ENCODE results near the gene ZBTB20. TPM values are rescaled to one million over a fixed set of nuclear protein-coding genes. Genes with fewer than 3 reads are reported as not detected.

Gene ZBTB20
- total RNA-seq, 1 donor from 2014 or later, result 84.2 TPM

DNA sequence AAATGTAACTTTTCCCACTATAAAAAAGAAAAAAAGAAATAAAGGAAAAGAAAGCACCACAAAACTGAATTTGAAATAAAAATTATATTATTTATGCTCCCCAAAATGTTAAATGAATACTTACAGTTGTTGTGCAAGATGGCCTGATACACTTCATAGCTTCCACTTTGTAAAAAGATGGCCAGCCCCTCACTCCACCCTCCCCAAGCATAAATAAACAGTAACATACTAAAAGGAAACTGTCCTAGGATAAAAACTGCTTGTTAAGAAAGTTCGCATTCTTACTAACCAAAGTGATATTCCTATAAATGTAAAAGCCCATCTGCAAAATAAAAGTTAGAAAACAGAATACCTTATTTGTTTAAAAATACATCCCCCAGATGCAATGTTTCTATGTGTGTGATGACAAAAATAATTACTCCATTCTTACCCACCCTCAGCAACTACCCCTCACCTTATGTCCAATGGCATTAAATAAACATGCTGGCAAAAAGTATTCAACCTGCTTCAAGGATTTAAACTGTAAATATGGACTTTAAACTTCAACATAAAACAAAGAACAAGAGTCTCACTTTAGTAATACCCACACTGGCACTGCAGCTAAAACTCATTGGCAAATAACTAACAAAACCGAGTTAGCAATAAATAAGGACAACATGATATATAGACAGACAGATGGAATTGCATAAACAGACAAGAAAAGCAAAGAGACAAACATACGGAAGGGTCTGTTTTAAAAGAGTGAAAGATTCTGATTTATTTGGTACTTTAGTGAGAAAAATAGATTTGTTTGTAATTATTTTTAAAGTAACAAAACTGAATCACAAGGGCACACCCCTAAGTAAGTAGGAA is 47.7 kb downstream of the ZBTB20 start:
- DNase-seq (ENCODE audit: low spot score), result no peak
- intact Hi-C loops (cut with DNase I), result no loop called here

DNA sequence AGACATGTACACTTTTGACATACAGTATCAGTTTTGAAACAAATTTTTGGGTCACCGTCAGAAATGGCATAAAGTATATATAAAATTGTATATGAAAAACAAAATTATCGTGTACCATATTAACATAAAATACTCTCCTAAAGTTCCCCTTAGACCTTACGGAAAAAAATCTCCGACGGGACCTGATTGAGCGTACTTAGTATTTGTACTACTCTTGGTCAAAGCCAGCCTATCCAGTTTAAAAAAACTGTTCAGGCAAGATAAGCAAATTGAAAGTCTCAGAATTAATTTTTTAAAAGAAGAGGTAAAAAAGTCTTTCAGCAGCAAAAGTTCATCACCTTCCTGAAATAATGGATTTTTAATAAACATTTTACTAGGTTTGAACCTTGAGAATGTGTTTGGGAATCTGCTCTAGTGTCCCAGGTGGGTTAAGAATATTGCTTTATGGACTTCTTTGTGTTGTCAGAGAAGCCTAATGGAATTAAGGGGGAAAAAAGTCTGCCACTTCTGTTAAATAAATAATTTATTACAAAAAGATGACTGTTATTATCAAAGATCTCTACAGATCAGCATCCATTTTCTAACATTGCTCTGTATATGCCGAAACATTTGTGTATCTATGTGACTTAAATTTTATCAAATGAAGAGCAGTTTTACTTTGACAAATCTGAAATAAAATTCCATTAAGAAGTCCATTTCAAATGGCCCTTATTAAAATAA is 48.6 kb downstream of the ZBTB20 start:
- DNase-seq (ENCODE audit: low spot score), result no peak
- intact Hi-C loops (cut with DNase I), result no loop called here

DNA sequence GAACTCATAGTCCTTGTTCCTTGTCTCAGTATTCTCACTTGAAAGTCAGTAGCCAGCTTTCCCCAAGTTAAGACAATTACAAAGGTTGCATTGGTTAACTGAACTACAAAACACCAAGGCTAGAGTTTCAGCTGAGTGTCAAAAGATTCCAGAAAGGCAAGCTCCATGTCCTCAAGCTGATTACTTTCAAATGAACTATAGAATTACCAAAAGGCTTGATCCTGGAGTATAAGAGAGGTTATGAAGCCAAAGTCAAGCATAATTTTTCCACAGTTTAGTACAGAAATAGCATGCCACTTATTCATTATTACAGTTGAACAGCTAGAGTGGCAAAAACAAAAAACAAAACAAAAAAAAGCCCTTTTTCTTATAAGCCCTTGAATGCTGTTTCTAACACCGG is 51.9 kb downstream of the ZBTB20 start:
- no peak for DNase-seq (ENCODE audit: low spot score)
- intact Hi-C loops (cut with DNase I), result no loop called here

DNA sequence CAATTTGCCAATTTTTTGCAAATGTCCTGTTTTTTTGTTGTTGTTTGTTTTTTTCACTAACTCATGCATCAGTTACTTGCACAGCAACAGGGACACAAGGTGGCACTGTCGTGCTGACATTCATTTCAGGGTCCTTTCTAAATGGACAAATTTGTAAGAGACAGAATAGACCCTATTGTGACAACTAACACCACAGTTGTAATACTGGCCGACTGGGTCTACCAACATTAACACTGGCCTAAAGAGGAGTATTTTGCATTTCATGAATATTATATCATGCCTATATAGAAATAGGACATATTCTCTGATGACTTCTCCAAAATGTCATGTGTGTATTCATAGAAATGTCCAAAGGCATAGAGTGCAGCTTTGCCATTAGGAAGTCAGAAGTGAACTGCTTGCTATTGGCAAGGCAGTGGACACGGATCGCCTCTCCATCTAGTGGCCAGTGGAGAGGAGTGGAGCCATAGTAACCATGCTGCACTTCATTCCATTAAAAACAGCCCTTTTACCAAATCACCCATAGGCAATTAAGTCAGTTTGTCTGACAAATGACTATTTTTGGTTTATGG is 54.8 kb downstream of the ZBTB20 start:
- DNase-seq (ENCODE audit: low spot score), result no peak
- intact Hi-C loops (cut with DNase I), result loop anchor here (2.0 to 5.0 kb wide), 3 partner anchors 50 to 265 kb away; no protein-coding TSS in a partner anchor

DNA sequence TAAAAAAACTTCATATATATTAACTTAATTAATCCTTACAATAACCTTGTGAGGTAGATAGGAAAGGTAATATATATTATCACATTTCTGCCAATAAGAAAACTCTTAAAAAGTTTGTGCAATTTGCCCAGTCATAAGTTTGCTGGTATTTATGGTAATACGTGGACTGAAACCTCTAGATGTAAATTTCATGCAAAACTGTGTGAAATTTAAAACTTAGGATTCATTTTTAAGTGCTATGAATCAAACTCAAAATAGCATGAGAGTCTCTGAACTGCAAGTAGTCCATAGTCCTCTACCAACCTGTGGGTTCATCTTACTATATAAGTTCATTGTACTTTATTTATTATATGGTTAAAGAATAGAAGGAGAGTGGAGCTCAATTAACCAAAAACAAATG is 56.4 kb downstream of the ZBTB20 start:
- no peak for DNase-seq (ENCODE audit: low spot score)
- intact Hi-C loops (cut with DNase I), result loop anchor here (5.0 kb wide), 2 partner anchors 48 to 263 kb away; no protein-coding TSS in a partner anchor

DNA sequence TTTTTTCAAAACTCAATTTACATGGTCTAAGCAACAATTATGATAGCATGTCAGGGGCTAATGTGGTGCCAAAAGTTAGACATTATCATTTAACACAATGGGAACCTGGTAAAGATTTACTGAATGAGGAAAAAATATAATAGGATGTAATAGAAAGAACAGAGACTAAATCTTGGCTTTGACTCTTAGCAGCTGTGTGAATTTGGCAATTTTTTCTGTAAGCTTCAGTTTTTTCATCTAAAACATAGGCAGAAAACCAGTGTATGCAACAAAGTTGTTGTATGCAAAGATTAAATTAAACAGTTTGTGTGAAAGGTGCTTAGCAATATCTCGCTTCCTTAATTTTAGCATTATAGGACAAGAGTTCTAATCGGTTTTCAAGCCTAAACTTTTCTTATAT is 57.6 kb downstream of the ZBTB20 start:
- intact Hi-C loops (cut with DNase I), result loop anchor here (5.0 kb wide), 1 partner anchor 707 kb away; no protein-coding TSS in a partner anchor
- DNase-seq (ENCODE audit: low spot score), result no peak

DNA sequence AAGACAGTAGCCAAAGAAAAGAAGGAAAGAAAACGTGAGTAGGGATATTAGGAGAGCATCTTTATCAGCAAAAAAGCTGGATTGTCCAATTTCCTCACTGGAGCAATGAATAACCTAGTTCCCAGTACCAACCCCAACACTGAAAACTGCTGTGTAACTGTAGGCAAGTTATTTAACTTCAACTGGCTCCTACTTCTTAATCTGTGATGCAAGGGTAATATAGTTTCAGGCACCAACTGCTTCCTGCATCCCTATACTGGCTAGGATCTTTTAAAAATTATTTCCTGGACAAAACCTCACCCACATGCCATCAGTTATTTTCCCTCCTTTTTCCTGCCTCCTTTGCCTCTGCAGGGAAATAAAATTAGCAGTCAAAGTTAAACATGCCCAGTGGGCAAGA is 59.6 kb downstream of the ZBTB20 start:
- DNase-seq (ENCODE audit: low spot score), result no peak
- intact Hi-C loops (cut with DNase I), result loop anchor here (5.0 kb wide), 1 partner anchor 705 kb away; no protein-coding TSS in a partner anchor

DNA sequence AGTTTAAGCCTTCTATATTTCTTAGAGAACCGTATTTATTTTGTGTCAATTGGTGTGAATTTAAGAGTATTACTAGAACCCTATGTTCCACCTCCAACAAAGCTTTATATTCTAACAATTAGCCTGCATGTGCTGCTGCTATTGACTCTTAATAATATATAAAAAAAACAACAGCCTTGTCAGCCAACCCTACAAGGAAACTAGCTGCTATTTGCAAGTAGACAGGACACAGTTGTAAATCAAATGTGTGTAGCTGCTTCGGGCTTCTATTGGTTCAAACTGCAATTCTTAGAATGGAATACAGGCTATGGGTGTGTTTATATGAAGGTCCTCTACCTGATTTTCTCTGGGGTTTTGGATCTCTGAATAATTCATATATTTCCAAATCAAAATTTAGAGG is 60.7 kb downstream of the ZBTB20 start:
- no peak for DNase-seq (ENCODE audit: low spot score)
- intact Hi-C loops (cut with DNase I), result loop anchor here (5.0 kb wide), 1 partner anchor 704 kb away; no protein-coding TSS in a partner anchor

DNA sequence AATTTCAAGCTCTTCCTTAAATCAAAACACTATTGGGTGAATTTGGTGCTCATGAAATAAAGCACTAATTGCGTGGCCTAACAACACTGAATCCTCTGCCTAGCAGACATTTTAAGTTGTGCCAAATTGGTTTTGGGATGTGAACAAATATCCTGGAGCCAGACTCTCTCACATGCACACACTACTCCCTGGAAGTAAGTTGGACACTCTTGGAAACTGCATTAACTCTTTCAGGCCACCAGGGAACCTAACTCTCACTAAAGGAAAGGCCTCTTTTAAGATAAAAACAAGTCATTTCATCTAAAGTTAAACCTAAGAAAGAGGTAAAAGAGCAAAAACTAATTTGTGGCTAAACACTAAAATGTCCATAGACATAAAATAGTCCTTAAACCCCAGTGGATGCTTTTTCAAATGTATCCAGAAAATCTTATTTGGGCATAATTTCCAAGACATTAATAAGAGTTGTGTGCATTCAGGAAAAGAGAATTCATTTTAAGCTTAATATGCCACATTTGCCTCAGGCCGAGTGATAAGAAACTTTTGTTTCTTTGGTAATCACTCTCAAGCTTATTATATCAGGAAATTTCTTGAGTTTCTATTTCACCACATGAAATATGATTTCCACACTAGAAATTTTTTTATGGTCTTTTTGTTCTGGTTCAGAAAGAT is 61.8 kb downstream of the ZBTB20 start:
- intact Hi-C loops (cut with DNase I), result loop anchor here (5.0 kb wide), 1 partner anchor 703 kb away; no protein-coding TSS in a partner anchor
- no peak for DNase-seq (ENCODE audit: low spot score)

DNA sequence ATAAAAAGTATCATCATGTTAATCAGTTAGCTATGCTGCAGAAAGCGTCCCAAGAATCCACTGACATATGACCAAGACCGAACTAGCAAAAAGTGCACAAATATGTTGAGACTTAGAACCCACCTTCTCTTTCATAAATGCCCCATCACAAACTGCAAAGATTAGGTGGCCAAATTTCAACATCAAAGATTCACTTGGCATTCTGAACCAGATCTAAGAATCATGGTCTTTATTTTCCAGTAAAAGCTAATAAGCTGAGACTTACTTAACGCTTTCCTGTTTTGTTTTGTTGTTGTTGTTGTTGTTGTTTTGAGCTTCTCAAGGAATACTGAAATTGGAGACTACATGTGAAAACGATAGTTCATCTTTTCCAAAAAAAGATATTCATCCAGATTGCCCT is 62.4 kb downstream of the ZBTB20 start:
- intact Hi-C loops (cut with DNase I), result loop anchor here (5.0 kb wide), 1 partner anchor 702 kb away; no protein-coding TSS in a partner anchor
- DNase-seq (ENCODE audit: low spot score), result no peak

DNA sequence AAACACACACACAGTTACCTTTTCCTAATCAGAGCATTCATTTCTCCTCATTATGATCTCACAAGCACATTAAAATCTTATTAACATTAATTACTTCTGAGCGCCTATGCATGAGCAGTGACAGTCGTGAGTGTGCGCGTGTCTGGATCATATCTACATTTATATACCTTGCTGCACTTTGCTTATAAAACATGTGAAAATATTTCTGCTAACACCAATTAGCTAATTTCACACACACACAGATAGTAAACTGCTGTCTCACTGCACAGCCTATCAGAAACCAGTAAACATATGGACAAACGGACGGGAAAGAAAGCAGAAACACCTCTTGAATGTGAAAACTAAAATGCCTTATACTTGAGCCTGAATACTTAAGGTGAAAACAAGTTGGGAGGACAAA is 64.8 kb downstream of the ZBTB20 start:
- intact Hi-C loops (cut with DNase I), result no loop called here
- DNase-seq (ENCODE audit: low spot score), result no peak

DNA sequence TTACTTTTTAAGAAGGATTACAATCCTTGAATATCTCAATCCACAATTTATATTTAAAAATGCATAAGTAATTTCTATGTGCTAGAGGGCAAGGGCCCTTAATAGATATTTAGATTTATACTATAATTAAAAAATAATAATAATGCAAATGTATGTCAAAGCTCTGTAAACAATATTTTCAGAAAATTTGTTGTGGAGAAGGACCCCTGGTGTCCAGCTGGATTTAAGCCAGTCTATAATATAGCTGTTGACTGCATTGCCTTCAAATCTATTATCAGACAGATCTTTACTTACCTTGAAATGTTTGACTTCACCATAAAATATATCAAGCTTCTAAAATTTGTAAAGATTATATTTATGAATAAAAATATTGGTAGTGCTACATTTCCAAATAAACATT is 65.6 kb downstream of the ZBTB20 start:
- no peak for DNase-seq (ENCODE audit: low spot score)
- intact Hi-C loops (cut with DNase I), result no loop called here

DNA sequence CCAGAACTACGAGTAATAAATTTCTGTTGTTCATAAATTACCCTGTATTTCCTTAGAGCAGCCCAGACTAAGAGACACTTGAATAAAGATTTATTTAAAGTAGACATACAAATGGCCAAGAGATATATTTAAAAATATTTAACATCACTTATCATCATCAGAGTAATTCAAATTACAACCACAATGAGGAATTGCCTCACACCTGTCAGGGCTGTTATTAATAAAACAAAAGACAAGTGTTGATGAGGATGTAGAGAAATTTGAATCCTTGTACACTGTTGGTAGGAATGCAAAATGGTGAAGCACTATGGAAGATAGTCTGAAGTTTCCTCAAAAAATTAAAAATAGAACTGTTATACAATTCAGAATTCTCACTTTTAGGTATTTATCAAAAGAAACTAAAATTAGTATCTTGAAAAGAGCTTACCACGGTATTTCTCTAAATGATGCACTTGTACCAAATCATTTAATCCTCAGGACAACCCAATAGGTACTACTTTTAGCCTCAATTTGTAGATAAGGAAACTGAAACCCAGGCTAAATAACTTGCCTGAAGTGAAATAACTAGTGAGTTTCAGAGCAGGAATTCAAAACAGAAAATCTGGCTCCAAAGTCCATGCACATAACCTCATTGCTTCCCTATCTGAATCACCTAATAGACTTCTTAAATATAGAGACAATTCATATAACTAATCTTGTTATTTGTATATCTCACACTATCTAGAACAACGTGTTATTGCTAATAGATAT is 69.4 kb downstream of the ZBTB20 start:
- DNase-seq (ENCODE audit: low spot score), result no peak
- intact Hi-C loops (cut with DNase I), result no loop called here

DNA sequence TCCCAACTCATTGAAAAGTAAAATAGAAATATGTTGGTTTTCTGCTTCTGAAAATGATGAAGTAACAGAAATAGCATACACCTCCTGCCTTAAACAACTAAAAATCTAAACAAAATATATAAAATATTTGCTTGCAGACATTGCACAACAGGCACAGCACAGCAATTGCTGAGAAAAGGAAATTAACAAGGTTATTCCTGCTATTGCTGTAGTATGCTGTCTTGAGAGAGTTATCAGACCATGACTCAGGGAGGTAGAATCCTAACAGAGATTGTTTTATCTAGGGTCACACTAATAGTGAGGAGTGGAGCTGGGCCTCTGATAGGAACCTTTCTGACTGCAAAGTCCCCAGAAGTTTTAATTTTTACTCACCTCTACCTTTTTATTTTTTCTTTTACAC is 72.6 kb downstream of the ZBTB20 start:
- DNase-seq (ENCODE audit: low spot score), result no peak
- intact Hi-C loops (cut with DNase I), result no loop called here

DNA sequence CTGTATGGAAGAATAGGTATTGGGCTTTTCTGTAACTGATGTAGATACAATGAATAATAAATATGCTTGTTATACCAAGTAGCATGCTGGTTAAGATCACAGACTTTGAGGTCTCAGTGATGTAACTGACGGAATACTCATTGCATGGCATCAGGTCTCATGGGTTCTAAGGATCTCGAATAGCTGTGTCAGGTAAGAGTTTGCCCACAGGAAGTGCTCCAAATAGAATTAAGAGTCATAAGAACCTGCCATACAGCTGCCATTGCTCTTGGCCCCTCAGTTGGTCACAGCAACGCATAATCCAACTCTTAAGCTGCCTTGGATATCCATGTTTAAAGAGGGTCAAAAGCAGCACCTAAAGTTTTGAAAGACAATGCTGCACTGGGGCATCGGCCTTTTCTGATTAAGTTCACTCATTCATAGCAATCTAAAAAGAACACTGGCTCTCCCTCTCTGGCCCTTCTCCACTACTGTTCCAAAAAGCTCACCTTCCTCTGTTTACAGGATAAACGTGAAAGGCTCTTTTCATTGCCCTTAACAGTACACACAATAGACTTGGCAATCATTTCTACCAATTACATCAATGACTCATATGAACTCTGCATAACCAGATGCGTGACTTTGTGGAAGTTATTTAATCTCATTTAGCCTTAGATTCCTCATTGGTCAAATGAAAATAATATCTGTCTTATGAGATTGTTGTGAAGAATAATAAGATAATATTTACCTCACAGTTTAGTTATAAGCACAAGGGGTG is 74.6 kb downstream of the ZBTB20 start:
- DNase-seq (ENCODE audit: low spot score), result no peak
- intact Hi-C loops (cut with DNase I), result no loop called here

DNA sequence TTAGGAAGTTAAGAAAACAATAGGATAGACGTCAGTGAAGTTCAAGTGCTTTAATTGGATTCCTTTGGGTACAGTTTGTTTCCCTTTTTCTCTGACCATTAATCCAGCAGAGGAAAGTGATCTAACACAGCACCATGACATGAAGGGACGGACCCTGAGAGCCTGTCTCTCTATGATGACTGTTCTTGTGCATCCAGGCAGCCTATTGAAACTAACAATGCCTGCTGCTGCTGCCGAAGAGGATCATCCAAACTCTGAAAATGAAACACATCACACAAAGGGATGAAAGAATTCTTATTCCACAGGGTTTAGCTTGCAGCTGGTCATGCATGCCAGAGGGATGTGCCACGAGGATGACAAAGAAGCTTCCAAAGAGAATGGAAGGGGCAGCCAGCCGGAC is 75.5 kb downstream of the ZBTB20 start:
- no peak for DNase-seq (ENCODE audit: low spot score)
- intact Hi-C loops (cut with DNase I), result no loop called here

DNA sequence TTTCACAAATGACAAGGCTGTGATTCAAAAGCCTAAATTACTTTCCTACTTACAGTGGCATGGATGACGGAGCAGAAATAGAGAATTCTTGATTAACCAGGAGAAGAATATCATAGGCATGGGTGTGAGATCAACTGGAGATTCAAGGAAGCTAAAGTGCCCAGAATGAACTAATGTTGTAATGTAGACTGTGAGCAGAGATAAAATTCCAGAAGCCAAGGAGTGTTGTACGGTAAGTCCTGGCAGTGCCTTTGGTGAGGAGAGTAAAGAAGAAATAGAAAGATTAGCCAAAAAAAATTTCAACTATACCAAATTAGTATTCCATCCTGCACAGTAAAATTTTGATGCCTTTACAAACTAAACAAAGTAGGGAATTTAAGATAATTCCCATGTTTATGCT is 75.9 kb downstream of the ZBTB20 start:
- intact Hi-C loops (cut with DNase I), result no loop called here
- DNase-seq (ENCODE audit: low spot score), result no peak

DNA sequence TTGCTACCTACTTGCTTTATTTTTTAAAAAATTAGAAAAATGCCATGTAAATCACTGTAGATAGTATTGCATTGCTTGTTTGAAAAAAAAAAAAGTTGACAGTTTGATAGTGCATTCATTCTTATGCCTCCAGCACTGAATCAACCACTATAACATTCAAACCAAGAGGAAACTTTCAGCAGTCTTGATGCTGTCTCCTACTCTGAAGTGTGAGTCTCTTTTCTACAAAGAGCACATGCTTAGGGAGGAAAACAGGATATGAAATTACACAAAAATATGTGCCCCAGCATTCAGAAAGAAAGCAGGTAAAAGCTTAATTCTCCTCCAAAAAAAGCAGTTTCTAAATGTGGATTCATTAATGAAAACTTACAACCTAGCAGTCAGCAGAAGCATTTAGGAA is 78.3 kb downstream of the ZBTB20 start:
- DNase-seq (ENCODE audit: low spot score), result no peak
- intact Hi-C loops (cut with DNase I), result no loop called here
